Neural cell (in vitro differentiated cells): ENCODE data around the gene FCHO2. TPM values are rescaled to one million over a fixed set of nuclear protein-coding genes. Genes with fewer than 3 reads are reported as not detected.
"Not testable (repeated sequence)": the region's sequence is repeated elsewhere in the genome, so short reads cannot be mapped to it uniquely, and the experiment has no call there.

Experiments
- H2AFZ ChIP-seq: fragments of 200-600, 300-800 bp; sonication (generic), shearing (Covaris generic); 2 replicates; pipeline ENCODE4 v1.6.0; 2014; ENCODE audit warnings: low read depth, mild to moderate bottlenecking, antibody characterized with exemption, low read length, moderate library complexity
- H3F3A ChIP-seq: fragments of 200-600 bp; shearing (Covaris generic); 2 replicates; pipeline ENCODE4 v1.6.1; 2016; ENCODE audit warnings: mild to moderate bottlenecking, moderate library complexity, mixed read lengths, antibody characterized with exemption, low read length; ENCODE audit not compliant: insufficient read depth, poor library complexity, severe bottlenecking
- H3K27ac ChIP-seq: fragments of 200-600, 300-800 bp; sonication (generic), shearing (Covaris generic); 2 replicates; pipeline ENCODE4 v1.5.1; 2014; ENCODE audit warnings: mild to moderate bottlenecking, low read length, moderate library complexity
- H3K27me3 ChIP-seq: fragments of 300-800, 200-600 bp; sonication (generic), shearing (Covaris generic); 2 replicates; pipeline ENCODE4 v1.6.0; 2014; ENCODE audit warnings: mild to moderate bottlenecking, low read depth, low read length, moderate library complexity; ENCODE audit not compliant: insufficient read depth
- H3K36me3 ChIP-seq: fragments of 300-800, 200-600 bp; sonication (generic), shearing (Covaris generic); 2 replicates; pipeline ENCODE4 v1.5.1; 2014; ENCODE audit warnings: mild to moderate bottlenecking, antibody characterized with exemption, low read length, moderate library complexity; ENCODE audit not compliant: insufficient read depth
- H3K4me2 ChIP-seq: fragments of 300-800, 200-600 bp; sonication (generic), shearing (Covaris generic); 2 replicates; pipeline ENCODE4 v1.6.0; 2014; ENCODE audit warnings: mild to moderate bottlenecking, low read length
- H3K4me3 ChIP-seq: fragments of 300-800, 200-600 bp; sonication (generic), shearing (Covaris generic); 2 replicates; pipeline ENCODE4 v1.5.1; 2014; ENCODE audit warnings: mild to moderate bottlenecking, low read length, moderate library complexity
- H3K79me2 ChIP-seq: fragments of 200-600 bp; shearing (Covaris generic); replicated peaks from 2 replicates; pipeline ENCODE4 v1.6.0; 2014; ENCODE audit warnings: mild to moderate bottlenecking, low read length, moderate library complexity; ENCODE audit not compliant: insufficient read depth
- H3K9ac ChIP-seq: fragments of 300-800, 200-600 bp; sonication (generic), shearing (Covaris generic); 2 replicates; pipeline ENCODE4 v1.6.1; 2016; ENCODE audit warnings: mild to moderate bottlenecking, low read length, mixed read lengths
- H3K9me2 ChIP-seq: fragments of 200-600 bp; shearing (Covaris generic); 2 replicates; pipeline ENCODE4 v1.6.1; 2016; ENCODE audit warnings: mild to moderate bottlenecking, low read length, mixed read lengths; ENCODE audit not compliant: insufficient read depth
- H3K9me3 ChIP-seq: fragments of 200-600, 300-800 bp; sonication (generic), shearing (Covaris generic); 2 replicates; pipeline ENCODE4 v1.6.1; 2016; ENCODE audit warnings: mild to moderate bottlenecking, mixed run types, low read length, moderate library complexity, mixed read lengths
- H4K20me1 ChIP-seq: fragments of 200-600 bp; shearing (Covaris generic); 2 replicates; pipeline ENCODE4 v1.6.1; 2016; ENCODE audit warnings: mild to moderate bottlenecking, mixed run types; ENCODE audit not compliant: insufficient read depth
- CTCF ChIP-seq: fragments of 450-650 bp; IDR thresholded peaks from 2 replicates; pipeline ENCODE4 v1.5.1; 2014; ENCODE audit warnings: antibody characterized with exemption, mild to moderate bottlenecking, moderate library complexity; ENCODE audit not compliant: poor library complexity, severe bottlenecking
- EP300 ChIP-seq: fragments of 450-650 bp; conservative IDR thresholded peaks from 2 replicates; pipeline ENCODE4 v1.6.1; 2014; ENCODE audit warnings: antibody characterized with exemption, mild to moderate bottlenecking, moderate library complexity; ENCODE audit not compliant: poor library complexity, severe bottlenecking
- EZH2 ChIP-seq: fragments of 200-600, 300-800 bp; shearing (Covaris generic), sonication (generic); IDR thresholded peaks from 2 replicates; pipeline ENCODE4 v1.6.1; 2014; ENCODE audit warnings: antibody characterized with exemption, low read length, borderline replicate concordance, mild to moderate bottlenecking; ENCODE audit not compliant: insufficient read depth, poor library complexity, severe bottlenecking
- MXI1 ChIP-seq: fragments of 450-650 bp; conservative IDR thresholded peaks from 2 replicates; pipeline ENCODE4 v1.6.1; 2014; ENCODE audit warnings: antibody characterized with exemption, mild to moderate bottlenecking; ENCODE audit not compliant: poor library complexity, severe bottlenecking
- POLR2AphosphoS5 ChIP-seq: IDR thresholded peaks from 2 replicates; pipeline ENCODE4 v1.6.1; 2012
- RAD21 ChIP-seq: fragments of 450-650 bp; conservative IDR thresholded peaks from 2 replicates; pipeline ENCODE4 v1.6.1; 2014; ENCODE audit warnings: antibody characterized with exemption, mild to moderate bottlenecking, moderate library complexity
- SMC3 ChIP-seq: fragments of 450-650 bp; conservative IDR thresholded peaks from 2 replicates; pipeline ENCODE4 v1.6.1; 2014; ENCODE audit warnings: antibody characterized with exemption, mild to moderate bottlenecking, moderate library complexity; ENCODE audit not compliant: poor library complexity
- TAF1 ChIP-seq: IDR thresholded peaks from 2 replicates; pipeline ENCODE4 v1.6.1; 2012; ENCODE audit warnings: low read depth
- polyA plus RNA-seq: library from polyadenylated mRNA; depleted of rRNA; stranded (reverse); fragments of >200 nt; gene quantifications from 2 replicates; pipeline ENCODE4 v1.2.3, GENCODE V29; 2014
- TF ChIP-seq, protein P1 (sequence below): IDR thresholded peaks from 2 replicates; pipeline ENCODE4 v1.6.1; 2012; ENCODE audit warnings: borderline replicate concordance

Gene FCHO2
- polyA plus RNA-seq, 1 donor from 2014 or later = 24.3 TPM

GRCh38 chr5:73007051-73007450 lies 51.2 kb downstream of the FCHO2 start:
- Histone ChIP-seq H3K9me2 (no peaks in the 10 kb centered on the region), H3K27ac (no peak overlapping the region), H3K27me3 (no peaks in the 10 kb centered on the region), H2AFZ (no peak overlapping the region), H3K79me2 (no peaks in the 10 kb centered on the region), H3K36me3 (no peaks in the 10 kb centered on the region), H3F3A (no peaks in the 10 kb centered on the region), H4K20me1 (no peaks in the 10 kb centered on the region), H3K4me2 (no peak overlapping the region), H3K9ac (no peak overlapping the region), H3K9me3 (no peaks in the 10 kb centered on the region), H3K4me3 (no peak overlapping the region)
- TF ChIP-seq, protein P1, sequence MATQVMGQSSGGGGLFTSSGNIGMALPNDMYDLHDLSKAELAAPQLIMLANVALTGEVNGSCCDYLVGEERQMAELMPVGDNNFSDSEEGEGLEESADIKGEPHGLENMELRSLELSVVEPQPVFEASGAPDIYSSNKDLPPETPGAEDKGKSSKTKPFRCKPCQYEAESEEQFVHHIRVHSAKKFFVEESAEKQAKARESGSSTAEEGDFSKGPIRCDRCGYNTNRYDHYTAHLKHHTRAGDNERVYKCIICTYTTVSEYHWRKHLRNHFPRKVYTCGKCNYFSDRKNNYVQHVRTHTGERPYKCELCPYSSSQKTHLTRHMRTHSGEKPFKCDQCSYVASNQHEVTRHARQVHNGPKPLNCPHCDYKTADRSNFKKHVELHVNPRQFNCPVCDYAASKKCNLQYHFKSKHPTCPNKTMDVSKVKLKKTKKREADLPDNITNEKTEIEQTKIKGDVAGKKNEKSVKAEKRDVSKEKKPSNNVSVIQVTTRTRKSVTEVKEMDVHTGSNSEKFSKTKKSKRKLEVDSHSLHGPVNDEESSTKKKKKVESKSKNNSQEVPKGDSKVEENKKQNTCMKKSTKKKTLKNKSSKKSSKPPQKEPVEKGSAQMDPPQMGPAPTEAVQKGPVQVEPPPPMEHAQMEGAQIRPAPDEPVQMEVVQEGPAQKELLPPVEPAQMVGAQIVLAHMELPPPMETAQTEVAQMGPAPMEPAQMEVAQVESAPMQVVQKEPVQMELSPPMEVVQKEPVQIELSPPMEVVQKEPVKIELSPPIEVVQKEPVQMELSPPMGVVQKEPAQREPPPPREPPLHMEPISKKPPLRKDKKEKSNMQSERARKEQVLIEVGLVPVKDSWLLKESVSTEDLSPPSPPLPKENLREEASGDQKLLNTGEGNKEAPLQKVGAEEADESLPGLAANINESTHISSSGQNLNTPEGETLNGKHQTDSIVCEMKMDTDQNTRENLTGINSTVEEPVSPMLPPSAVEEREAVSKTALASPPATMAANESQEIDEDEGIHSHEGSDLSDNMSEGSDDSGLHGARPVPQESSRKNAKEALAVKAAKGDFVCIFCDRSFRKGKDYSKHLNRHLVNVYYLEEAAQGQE = no peak
- TF ChIP-seq SMC3 = no peak
- TF ChIP-seq CTCF = no peak
- TF ChIP-seq TAF1 = no peak
- TF ChIP-seq RAD21 = no peak
- TF ChIP-seq POLR2AphosphoS5 = no peak
- no peak for TF ChIP-seq EZH2
- TF ChIP-seq MXI1 = no peak
- no peak for TF ChIP-seq EP300

- Histone ChIP-seq H3K9me3 (no peaks in the 10 kb centered on the region), H3K9me2 (no peaks in the 10 kb centered on the region), H3K27ac (no peak overlapping the region), H3K4me2 (no peak overlapping the region), H4K20me1 (no peaks in the 10 kb centered on the region), H3K79me2 (no peaks in the 10 kb centered on the region), H3K27me3 (no peaks in the 10 kb centered on the region), H2AFZ (no peak overlapping the region), H3K4me3 (no peak overlapping the region), H3F3A (no peaks in the 10 kb centered on the region), H3K36me3 (no peaks in the 10 kb centered on the region), H3K9ac (no peak overlapping the region)
- no peak for TF ChIP-seq TAF1
- TF ChIP-seq EP300 = no peak
- TF ChIP-seq EZH2 = no peak
- TF ChIP-seq CTCF = no peak
- TF ChIP-seq POLR2AphosphoS5 = no peak
- no peak for TF ChIP-seq RAD21
- no peak for TF ChIP-seq MXI1
- TF ChIP-seq, protein P1 = no peak
- TF ChIP-seq SMC3 = no peak
These were observed 53.0 kb downstream of the FCHO2 start for GRCh38 chr5:73008831-73009230.

- H3K9me3 ChIP-seq, H3K36me3 ChIP-seq, H3K27me3 ChIP-seq, H3F3A ChIP-seq, H3K9me2 ChIP-seq, H2AFZ ChIP-seq, H3K27ac ChIP-seq, H4K20me1 ChIP-seq, H3K79me2 ChIP-seq, H3K4me2 ChIP-seq, H3K4me3 ChIP-seq, H3K9ac ChIP-seq: not testable (repeated sequence)
These were observed 55.8 kb downstream of the FCHO2 start for GRCh38 chr5:73011612-73012011.
